Nephron progenitor cell (in vitro differentiated cells): Measurements from ENCODE around the gene LRBA.
"Not testable (repeated sequence)": the region's sequence is repeated elsewhere in the genome, so short reads cannot be mapped to it uniquely, and the experiment has no call there.

ENCODE experiments used
- DNase-seq: peaks from one replicate; pipeline ENCODE4 v3.0.0; 2021
- H3K27ac Mint-ChIP-seq: 2 replicates; pipeline ENCODE4 v1.8.0; 2021; ENCODE audit warnings: mild to moderate bottlenecking, moderate library complexity, mixed read lengths
- H3K27me3 Mint-ChIP-seq: 2 replicates; pipeline ENCODE4 v1.8.0; 2021; ENCODE audit warnings: mild to moderate bottlenecking, low read depth, mixed read lengths; ENCODE audit not compliant: poor library complexity
- H3K36me3 Mint-ChIP-seq: 2 replicates; pipeline ENCODE4 v1.8.0; 2021; ENCODE audit warnings: low read depth, mixed read lengths
- H3K4me1 Mint-ChIP-seq: 2 replicates; pipeline ENCODE4 v1.8.0; 2021; ENCODE audit warnings: mixed read lengths
- H3K4me3 Mint-ChIP-seq: 2 replicates; pipeline ENCODE4 v1.8.0; 2021; ENCODE audit warnings: mild to moderate bottlenecking, moderate library complexity, mixed read lengths
- H3K9me3 Mint-ChIP-seq: 2 replicates; pipeline ENCODE4 v1.8.0; 2021; ENCODE audit warnings: mild to moderate bottlenecking, moderate library complexity, mixed read lengths
- CTCF ChIP-seq: fragments of 200-600 bp; sonication (generic); IDR thresholded peaks from 2 replicates; pipeline ENCODE4 v1.5.0; 2021; ENCODE audit warnings: antibody characterized with exemption

LRBA gene

GRCh38 chr4:150997141-150997540, 17.9 kb downstream of the LRBA start:
- H3K36me3 Mint-ChIP-seq = peaks cover 22% of the 10 kb centered on the region
- H3K4me1 Mint-ChIP-seq = peaks cover 14% of the 10 kb centered on the region
- H3K27me3 Mint-ChIP-seq = peaks cover 2% of the 10 kb centered on the region
- no peak for TF ChIP-seq CTCF
- no peak overlapping the region for H3K4me3 Mint-ChIP-seq
- no peak for DNase-seq
- H3K27ac Mint-ChIP-seq = no peak overlapping the region
- H3K9me3 Mint-ChIP-seq = peaks cover 3% of the 10 kb centered on the region

GRCh38 chr4:150994721-150995120, 20.4 kb downstream of the LRBA start:
- peaks cover 14% of the 10 kb centered on the region for H3K9me3 Mint-ChIP-seq
- no peak for DNase-seq
- no peak overlapping the region for H3K4me3 Mint-ChIP-seq
- peaks cover 2% of the 10 kb centered on the region for H3K27me3 Mint-ChIP-seq
- H3K36me3 Mint-ChIP-seq = peaks cover 36% of the 10 kb centered on the region
- TF ChIP-seq CTCF = no peak
- H3K4me1 Mint-ChIP-seq = peaks cover 14% of the 10 kb centered on the region
- H3K27ac Mint-ChIP-seq = peak overlapping the region; percentile 40

DNA sequence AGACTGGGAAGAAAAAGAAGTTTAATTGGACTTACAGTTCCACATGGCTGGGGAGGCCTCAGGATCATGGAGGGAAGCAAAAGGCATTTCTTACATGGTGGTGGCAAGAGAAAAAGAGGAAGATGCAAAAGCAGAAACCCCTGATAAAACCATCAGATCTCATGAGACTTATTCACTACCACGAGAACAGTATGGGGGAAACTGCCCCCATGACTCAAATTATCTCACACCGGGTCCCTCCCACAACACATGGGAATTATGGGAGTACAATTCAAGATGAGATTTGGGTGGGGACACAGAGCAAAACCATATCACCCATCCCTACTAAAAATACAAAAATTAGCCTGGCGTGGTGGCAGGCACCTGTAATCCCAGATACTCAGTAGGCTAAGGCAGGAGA, 21.5 kb downstream of the LRBA start:
- not testable (repeated sequence) for H3K27me3 Mint-ChIP-seq, DNase-seq, H3K4me3 Mint-ChIP-seq, H3K27ac Mint-ChIP-seq
- H3K4me1 Mint-ChIP-seq = peaks cover 14% of the 10 kb centered on the region
- peaks cover 14% of the 10 kb centered on the region for H3K9me3 Mint-ChIP-seq
- peaks cover 38% of the 10 kb centered on the region for H3K36me3 Mint-ChIP-seq

GRCh38 chr4:150990993-150991392, 24.1 kb downstream of the LRBA start:
- no peak for DNase-seq
- TF ChIP-seq CTCF = no peak
- H3K27me3 Mint-ChIP-seq = peaks cover 2% of the 10 kb centered on the region
- peaks cover 14% of the 10 kb centered on the region for H3K9me3 Mint-ChIP-seq
- peaks cover 35% of the 10 kb centered on the region for H3K36me3 Mint-ChIP-seq
- no peak overlapping the region for H3K27ac Mint-ChIP-seq
- no peak overlapping the region for H3K4me3 Mint-ChIP-seq
- peaks cover 14% of the 10 kb centered on the region for H3K4me1 Mint-ChIP-seq

DNA sequence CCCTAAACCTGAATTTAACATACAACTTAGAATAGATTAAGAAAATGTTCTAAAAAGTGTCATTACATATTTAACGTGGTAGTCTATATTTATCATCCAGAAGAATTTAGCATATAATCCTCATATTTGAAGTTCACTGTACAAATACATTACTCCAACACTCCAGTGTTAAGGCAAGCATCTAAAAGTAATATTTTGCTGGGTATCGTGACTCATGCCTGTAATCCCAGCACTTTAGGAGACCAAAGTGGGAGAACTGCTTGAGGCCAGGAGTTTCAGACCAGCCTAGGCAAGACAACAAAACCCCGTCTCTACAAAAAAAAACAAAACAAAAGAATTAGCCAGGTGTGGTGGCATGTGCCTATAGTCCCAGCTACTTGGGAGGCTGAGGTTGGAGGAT, 24.8 kb downstream of the LRBA start:
- peaks cover 35% of the 10 kb centered on the region for H3K36me3 Mint-ChIP-seq
- TF ChIP-seq CTCF = no peak
- no peak overlapping the region for H3K27ac Mint-ChIP-seq
- DNase-seq = no peak
- H3K4me1 Mint-ChIP-seq = peaks cover 11% of the 10 kb centered on the region
- H3K4me3 Mint-ChIP-seq = no peak overlapping the region
- peaks cover 14% of the 10 kb centered on the region for H3K9me3 Mint-ChIP-seq
- peaks cover 2% of the 10 kb centered on the region for H3K27me3 Mint-ChIP-seq

DNA sequence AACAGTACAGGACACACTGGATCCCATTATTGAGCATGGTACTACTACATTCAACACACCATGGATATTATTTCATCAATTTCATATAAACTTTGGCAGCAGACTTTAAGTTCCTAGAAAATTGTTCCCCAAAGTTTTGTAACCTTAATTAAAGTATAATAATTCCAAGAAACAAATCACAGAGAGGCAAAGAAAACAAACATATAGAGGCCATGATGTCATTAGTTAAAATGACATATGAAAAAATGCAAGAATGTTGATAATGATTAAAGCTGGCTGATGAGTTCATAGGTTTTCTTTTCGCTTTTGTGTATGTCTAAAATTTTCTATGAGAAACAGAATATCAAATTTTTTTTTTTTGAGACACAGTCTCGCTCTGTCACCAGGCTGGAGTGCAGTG, 26.8 kb downstream of the LRBA start:
- peaks cover 35% of the 10 kb centered on the region for H3K36me3 Mint-ChIP-seq
- H3K27me3 Mint-ChIP-seq = no peaks in the 10 kb centered on the region
- H3K4me1 Mint-ChIP-seq = no peaks in the 10 kb centered on the region
- DNase-seq = no peak
- H3K4me3 Mint-ChIP-seq = no peak overlapping the region
- TF ChIP-seq CTCF = no peak
- H3K9me3 Mint-ChIP-seq = peaks cover 14% of the 10 kb centered on the region
- no peak overlapping the region for H3K27ac Mint-ChIP-seq
